Raji (cell line): Measurements from ENCODE around the gene CNTN4.

Experiments used
- POLR2A ChIP-seq: IDR thresholded peaks from 2 replicates; pipeline ENCODE4 v1.6.1; 2011; ENCODE audit warnings: low read depth, low read length, control low read depth; ENCODE audit not compliant: insufficient read depth

CNTN4 gene

GRCh38 chr3:2311022-2311421, 212.4 kb downstream of the CNTN4 start:
- no peak for TF ChIP-seq POLR2A

- TF ChIP-seq POLR2A = no peak
Measured at GRCh38 chr3:2317521-2317920, 218.9 kb downstream of the CNTN4 start.

GRCh38 chr3:2334921-2335320, 236.3 kb downstream of the CNTN4 start:
- TF ChIP-seq POLR2A = no peak

- no peak for TF ChIP-seq POLR2A
Measured at GRCh38 chr3:2343031-2343682, 244.5 kb downstream of the CNTN4 start.

GRCh38 chr3:2352134-2352762, 253.6 kb downstream of the CNTN4 start:
- TF ChIP-seq POLR2A = no peak

- no peak for TF ChIP-seq POLR2A
Measured at GRCh38 chr3:2354702-2355101, 256.0 kb downstream of the CNTN4 start.

- TF ChIP-seq POLR2A = no peak
Measured at GRCh38 chr3:2356298-2356950, 257.8 kb downstream of the CNTN4 start.

GRCh38 chr3:2360815-2361214, 262.1 kb downstream of the CNTN4 start:
- no peak for TF ChIP-seq POLR2A

GRCh38 chr3:2362122-2362521, 263.5 kb downstream of the CNTN4 start:
- no peak for TF ChIP-seq POLR2A

- no peak for TF ChIP-seq POLR2A
Measured at GRCh38 chr3:2363854-2364253, 265.2 kb downstream of the CNTN4 start.

GRCh38 chr3:2370317-2370716, 271.7 kb downstream of the CNTN4 start:
- TF ChIP-seq POLR2A = no peak

GRCh38 chr3:2372306-2372705, 273.6 kb downstream of the CNTN4 start:
- no peak for TF ChIP-seq POLR2A

GRCh38 chr3:2375376-2375775, 276.7 kb downstream of the CNTN4 start:
- no peak for TF ChIP-seq POLR2A

- TF ChIP-seq POLR2A = no peak
Measured at GRCh38 chr3:2377281-2377680, 278.6 kb downstream of the CNTN4 start.

GRCh38 chr3:2390926-2391532, 292.4 kb downstream of the CNTN4 start:
- no peak for TF ChIP-seq POLR2A

GRCh38 chr3:2391896-2392295, 293.2 kb downstream of the CNTN4 start:
- TF ChIP-seq POLR2A = no peak
